ENCODE measurements around the gene B4GAT1.
"Not testable (repeated sequence)": the region's sequence is repeated elsewhere in the genome, so short reads cannot be mapped to it uniquely, and the experiment has no call there.

Gene B4GAT1

GRCh38 chr11:66363187-66363601 lies 15.8 kb upstream of the B4GAT1 start:
- no peak for DNase-seq (ENCODE audit: low read depth in 2 of 2)

DNA sequence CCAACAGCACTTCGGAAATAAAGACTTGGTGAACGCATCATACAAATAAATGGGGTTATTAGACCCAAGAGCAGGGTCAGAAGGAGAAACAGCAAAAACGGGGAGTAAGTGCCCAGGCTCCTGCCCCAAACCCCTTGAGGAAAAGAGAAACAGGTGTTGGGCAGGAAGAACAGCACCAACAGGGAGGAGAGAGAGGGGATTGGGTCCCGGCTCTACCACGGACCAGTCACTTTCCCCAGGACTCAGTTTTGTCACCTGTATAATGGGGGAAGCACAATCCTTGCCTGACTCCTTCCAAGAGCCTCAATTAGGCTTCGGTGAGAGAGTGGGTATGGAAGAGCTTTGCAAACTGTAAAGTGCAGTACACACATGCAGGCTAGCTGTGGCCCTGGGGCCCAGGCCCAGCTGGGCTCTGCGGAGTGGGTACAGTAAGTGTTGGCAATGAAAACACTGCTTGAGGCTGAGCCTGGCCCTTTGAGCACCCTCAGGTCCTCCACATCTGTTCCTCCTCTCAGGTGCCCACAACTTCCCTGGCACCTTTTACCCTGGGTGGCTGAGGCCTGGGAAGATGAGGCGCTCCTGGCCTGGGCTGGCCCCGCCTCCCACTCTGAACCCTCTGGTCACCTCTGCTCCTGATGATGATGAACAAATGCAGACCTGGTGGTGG lies 15.2 kb upstream of the B4GAT1 start:
- no peak for DNase-seq (ENCODE audit: low read depth in 2 of 2)

- DNase-seq (ENCODE audit: low read depth in 2 of 2), result no peak
Observed at GRCh38 chr11:66361502-66361941, 14.1 kb upstream of the B4GAT1 start.

GRCh38 chr11:66360406-66361073 lies 13.1 kb upstream of the B4GAT1 start:
- DNase-seq (ENCODE audit: low read depth in 2 of 2), result no peak

DNA sequence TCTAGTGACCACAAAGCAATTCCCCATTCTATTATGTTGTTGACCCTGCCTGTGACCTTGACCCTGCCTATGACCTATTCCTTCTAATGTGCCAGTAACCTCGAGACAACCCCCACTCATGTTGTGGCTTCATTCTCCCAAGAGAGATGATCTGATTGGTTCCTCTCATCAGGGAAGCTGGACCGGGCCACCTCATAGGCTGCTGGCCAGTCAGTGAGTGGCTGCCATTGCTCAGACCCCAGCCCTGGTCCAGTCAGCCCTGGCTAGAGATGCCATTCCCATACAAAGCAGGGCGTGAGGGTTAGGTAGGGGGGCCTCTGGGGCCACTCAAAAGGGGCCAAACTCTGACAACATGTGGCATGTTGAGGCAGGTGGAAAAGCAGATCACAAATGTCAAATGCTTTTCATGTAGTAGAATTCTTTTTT lies 12.2 kb upstream of the B4GAT1 start:
- DNase-seq (ENCODE audit: low read depth in 2 of 2), result no peak

GRCh38 chr11:66350560-66351235 lies 3.3 kb upstream of the B4GAT1 start:
- DNase-seq (ENCODE audit: low read depth in 2 of 2), result not testable (repeated sequence)

GRCh38 chr11:66349084-66349386 lies 1.6 kb upstream of the B4GAT1 start:
- DNase-seq (ENCODE audit: low read depth in 2 of 2), result no peak

- DNase-seq (ENCODE audit: low read depth in 2 of 2), result no peak
Observed at GRCh38 chr11:66346476-66347424, 679 bp downstream of the B4GAT1 start.

DNA sequence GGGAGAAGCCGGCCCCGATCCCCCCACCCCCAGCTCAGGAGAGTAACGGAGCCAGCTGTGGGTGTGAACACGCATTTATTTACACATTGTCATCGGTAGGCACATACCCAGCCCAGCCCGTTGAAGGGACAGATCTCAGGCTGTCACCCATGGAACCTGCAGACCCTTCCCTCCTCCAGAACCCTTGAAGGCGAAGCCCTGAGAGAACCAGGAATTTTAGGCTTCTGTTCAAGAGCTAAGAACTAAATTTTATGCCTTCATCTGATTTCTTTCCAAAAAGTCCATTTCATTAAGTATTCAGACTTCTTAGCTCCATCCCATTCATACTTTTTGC lies 2.1 kb downstream of the B4GAT1 start:
- DNase-seq (ENCODE audit: low read depth in 2 of 2), result no peak

DNA sequence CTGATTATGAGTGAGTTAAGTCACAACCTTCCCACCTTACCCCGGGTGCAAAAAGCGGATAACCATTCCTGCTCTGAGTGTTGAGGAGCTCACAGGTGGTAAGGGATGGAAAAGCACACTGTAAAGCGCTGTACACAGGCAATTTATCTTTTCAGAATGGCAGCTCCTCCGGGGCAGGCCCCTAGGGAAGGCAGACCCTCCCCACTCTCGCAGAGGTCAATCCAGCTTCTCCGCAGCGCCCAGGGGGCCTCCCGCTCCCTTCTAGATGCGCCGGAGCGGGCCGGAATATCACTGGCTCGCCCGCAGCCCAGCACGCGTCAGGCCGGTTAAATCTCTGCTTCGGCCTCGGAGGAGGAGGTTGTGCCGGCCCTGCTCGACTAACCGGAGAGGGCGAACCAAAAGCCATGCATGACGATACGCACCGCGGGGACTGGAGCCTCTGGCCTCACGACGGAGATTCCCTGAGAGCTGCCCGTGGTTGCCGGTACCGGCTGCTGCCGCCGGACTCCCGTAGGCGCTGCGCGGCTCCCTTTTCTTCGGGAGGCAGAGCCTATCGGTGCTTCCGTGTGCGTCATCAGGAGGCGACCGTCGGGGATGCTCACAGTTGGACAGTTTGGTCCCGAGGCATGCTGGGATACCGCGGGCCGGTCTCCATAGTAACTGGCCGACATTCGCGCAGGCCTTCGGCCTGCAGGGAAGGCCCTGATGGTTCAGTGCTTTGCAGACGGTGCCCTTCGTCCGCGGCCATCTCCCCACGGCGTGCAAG lies 2.7 kb downstream of the B4GAT1 start, which contains the start of gene BRMS1:
BRMS1 (minus strand) TSS at position 555 of the 766 bp plus-strand sequence. CDS start 2,870 bp downstream, outside the sequence.
- DNase-seq (ENCODE audit: low read depth in 2 of 2), result peak; percentile 90 to 97

GRCh38 chr11:66343176-66343575 lies 4.3 kb downstream of the B4GAT1 start:
- no peak for DNase-seq (ENCODE audit: low read depth in 2 of 2)

DNA sequence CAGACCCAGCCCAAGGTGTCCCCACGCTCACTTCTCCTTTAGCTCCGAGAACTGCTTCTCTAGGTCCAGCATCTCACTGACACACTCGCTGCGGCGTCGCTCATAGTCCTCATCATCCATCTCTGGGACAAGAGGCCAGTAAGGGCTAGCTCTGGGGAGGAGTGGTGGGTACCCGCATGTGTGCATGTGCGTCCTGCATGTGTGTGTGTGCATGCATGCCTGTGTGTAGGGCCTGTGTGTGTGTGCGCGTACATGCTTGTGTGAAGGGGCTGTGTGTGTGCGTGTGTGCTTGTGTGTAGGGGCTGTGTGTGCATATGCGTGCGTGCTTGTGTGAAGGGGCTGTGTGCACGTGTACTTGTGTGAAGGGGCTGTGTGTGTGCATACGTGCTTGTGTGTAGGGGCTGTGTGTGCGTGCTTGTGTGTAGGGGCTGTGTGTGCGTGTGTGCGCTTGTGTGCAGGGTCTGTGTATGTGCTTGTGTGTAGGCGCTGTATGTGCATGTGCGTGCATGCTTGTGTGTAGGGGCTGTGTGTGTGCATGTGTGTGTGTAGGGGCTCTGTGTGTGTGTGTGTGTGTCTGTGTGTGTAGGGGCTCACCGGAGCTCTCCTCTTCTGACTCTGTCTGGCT lies 5.8 kb downstream of the B4GAT1 start:
- no peak for DNase-seq (ENCODE audit: low read depth in 2 of 2)

DNA sequence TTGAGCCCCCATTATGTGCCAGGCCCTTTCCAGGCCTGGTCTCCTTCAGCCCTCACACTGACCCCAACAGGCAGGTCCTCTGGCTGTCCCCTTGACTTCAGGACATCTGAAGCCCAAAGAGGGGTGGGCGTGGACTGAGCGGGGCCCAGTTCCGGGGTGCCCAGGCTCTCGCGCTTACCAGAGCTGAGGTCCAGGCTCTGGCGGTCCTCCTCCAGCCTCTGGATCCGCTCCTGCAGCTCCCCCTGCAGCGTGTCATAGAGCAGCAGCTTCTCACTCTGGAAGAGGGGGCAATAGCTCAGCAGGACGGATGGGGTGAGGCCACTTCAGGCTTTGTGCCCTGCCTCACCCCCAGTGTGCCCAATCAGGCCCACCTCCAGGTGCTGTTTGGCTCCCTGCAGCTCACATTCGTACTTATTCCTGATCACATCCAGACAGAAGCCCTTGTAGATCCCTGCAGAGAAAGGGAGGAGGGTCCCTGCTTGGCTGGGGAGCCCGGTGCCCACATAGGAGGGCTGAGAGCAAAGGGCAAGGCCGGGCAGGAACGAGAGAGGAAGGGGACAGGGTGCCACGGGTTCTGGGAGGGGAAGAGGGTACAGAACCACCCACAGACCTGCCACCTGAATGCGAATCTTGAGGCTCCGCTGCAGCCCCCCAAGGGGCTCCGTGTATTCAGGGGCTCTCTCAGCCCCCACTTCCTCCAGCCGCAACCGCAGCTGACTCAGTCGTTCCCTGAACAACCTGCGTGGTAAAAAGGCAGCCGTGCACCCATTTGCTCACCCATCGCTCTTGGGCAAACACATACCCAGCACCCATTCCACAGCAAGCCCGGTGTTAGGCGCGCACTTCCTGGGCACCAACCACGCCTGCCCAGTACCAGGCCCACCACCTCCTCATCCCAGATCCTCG lies 6.6 kb downstream of the B4GAT1 start:
- DNase-seq (ENCODE audit: low read depth in 2 of 2), result no peak

DNA sequence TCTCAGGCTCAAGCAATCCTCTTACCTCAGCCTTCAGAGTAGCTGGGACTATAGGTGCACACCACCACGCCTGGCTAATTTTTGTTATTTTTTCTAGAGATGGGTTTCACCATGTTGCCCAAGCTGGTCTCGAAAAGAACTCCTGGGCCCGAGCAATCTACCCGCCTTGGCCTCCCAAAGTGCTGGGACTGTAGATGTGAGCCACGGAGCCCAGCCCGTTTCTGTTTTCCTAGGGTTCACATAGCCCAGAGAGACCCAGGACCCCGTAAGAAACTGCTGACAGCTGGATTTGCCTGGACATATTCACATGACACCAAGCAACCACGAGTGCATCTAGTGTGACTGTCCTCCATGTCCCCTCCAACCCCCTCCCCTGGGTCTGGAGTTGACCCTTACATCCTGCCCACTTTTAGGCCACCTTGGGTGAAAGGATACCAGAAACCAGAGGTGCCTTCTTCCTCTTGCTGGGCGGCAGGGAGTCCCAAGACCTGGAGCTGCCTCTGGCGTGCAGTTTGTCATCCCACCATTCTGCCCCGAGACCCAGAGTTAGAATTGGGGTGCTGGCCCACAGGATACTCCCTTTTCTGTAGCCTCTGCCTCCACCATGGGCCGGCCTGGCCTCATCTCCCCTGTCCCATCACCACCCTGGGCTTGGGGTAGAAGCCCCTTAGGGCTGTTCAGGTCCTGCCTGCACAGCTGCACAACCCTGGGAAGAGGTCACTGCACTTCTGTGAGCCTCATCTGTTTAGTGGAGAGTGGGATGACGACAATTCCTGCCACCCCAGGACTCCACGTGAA lies 7.5 kb downstream of the B4GAT1 start:
- DNase-seq (ENCODE audit: low read depth in 2 of 2), result no peak

DNA sequence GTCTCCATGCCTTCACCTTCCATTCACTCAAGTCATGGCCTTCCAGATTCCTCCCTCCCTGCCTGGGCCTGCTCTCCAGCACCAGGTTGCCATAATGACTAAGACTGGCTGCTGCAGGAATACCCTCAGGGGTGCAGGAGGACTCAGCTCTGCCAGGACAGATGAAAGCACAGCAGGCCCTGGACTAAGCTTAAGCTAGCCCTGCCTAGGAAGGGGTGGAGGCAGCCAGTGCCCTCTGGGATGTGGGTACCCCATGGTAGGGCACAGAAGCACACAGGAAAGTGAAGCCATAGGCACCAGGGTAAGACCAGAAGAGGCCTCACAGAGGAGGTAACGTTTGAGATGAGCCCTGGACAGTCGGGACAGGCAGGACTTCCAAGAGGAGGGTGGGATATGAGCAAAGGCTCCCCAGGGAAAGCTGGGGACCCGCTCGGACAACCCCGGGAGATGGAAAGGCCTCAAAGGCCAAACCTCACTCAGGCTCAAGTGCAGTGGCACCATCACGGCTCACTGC lies 8.2 kb downstream of the B4GAT1 start:
- no peak for DNase-seq (ENCODE audit: low read depth in 2 of 2)

DNA sequence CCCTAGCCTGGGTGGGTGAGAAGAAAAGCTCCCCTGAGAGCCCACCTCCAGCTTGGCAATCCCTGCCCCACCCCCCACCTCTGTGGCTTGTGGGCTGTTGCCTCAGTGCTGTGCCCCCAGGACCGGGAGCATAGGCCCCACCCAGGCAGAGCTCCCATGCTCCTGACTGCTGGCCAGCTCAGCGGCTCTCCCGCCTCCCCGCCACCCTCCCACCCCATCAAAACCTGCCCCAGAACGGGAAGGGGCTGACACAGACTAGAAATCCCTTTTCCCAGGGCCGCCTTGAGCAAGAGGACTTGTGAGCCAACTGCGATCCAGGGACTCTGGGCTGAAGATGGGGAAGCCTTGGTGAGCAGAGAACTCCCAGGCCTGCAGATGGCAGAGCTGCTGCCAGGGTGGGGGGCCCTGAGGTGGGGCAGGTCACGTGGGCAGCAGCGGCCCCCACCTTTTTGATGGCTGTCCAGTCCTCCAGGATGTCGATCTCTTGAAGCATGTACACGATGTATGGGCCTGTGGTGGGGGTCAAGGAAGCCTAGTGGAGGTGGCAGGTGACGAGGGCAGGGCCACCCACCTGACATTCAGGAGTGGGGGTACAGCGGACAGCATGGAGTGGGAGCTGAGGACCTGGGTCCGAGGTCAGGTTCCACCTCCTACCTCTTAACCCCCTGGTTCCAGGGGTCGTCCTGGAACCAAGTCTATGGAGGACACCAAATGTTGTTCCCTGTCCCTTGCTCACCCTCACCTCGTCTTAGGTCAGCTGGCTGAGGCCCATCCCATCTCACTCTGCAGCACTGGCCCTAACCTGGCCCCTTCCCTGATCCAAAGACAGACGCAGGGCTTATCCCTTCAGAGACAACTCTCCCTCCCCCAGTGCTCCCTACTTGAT lies 8.9 kb downstream of the B4GAT1 start:
- DNase-seq (ENCODE audit: low read depth in 2 of 2), result no peak

DNA sequence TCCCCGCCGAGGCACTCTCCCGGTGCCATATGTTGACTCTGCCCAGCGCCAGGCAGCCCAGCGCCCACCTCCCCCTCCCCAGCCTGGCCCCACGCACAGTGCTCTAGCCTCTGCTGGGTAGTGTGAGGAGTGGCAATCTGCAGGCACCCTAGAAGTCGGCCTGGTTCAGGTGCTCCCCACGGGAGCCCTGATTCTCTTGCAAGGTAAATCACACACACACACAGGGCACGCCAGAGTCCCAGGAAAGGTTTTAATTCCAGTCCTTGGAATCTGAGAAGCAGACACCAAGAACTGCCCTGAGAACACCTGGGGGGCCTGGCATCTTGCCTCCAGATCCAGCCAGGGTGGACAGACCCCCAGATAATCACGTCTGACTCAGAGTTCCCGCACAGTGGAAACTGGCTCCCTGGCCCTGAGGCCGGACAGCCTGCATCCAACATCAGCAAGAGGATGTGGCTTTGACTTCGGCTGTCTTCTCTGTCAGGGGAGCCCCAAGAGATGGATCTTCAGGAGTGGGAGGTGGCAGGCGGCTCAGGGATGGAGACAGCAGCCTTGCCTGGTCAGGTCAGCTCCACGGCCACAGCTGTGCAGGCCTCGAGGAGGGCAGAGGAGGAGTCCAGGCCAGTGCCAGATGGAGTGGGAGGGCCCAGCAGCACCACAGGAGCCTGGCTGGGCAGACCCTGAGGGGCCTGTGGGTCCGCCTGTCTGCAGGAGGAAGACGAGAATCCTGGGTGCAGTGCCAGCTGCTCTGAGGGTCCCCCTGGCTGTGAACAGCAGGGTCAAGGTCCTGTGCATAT lies 10.1 kb downstream of the B4GAT1 start:
- no peak for DNase-seq (ENCODE audit: low read depth in 2 of 2)
